Measurements from ENCODE around the gene CACNG7. TPM values are rescaled to one million over a fixed set of nuclear protein-coding genes. Genes with fewer than 3 reads are reported as not detected.

The CACNG7 gene
- total and polyA plus RNA-seq, 2 donors from 2014 or later: not detected

DNA sequence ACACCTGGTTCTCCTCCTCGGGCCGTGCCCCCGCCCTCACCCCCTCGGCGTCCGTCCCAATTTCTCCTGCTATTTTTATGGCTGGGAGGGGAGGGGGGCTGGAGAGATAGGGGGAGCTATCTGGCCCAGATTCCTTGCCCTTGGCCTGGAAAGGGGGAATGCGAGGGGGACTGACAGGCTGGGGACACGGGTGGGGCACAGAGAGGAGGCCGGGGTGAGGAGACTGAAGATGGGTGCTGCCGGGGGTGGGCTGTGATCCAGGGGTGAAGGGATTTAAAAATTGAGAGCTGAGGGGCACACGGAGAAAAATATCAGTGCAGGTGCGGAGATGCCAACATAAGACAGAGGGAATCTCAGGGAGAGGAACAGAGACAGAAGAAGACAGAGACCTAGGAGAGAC, 24.8 kb upstream of the CACNG7 start:
- intact Hi-C loops (cut with DNase I): no loop called here
- FAIRE-seq: no peak
- Histone ChIP-seq H3K4me3 (ENCODE audit: low read length in 3 of 3) (no peak overlapping the region), H3K9me3 (ENCODE audit: control insufficient read depth in 2 of 3, insufficient read depth in 1 of 3, low read length in 3 of 3) (no peaks in the 10 kb centered on the region), H3K27me3 (ENCODE audit: control insufficient read depth, insufficient read depth, low read length) (peaks cover 26% of the 10 kb centered on the region), H3K36me3 (ENCODE audit: control insufficient read depth in 2 of 3, insufficient read depth in 3 of 3, low read length in 3 of 3) (no peaks in the 10 kb centered on the region), H3K27ac (ENCODE audit: low read depth in 2 of 2, low read length in 2 of 2) (no peak overlapping the region), H3K4me1 (ENCODE audit: control insufficient read depth in 2 of 3, insufficient read depth in 2 of 3, low read depth in 1 of 3, low read length in 3 of 3) (peaks cover 0 to 2% (median 0%) of the 10 kb centered on the region in 3 donors), H3K9ac (ENCODE audit: low read length in 3 of 3) (no peak overlapping the region)
- TF ChIP-seq, protein P1, sequence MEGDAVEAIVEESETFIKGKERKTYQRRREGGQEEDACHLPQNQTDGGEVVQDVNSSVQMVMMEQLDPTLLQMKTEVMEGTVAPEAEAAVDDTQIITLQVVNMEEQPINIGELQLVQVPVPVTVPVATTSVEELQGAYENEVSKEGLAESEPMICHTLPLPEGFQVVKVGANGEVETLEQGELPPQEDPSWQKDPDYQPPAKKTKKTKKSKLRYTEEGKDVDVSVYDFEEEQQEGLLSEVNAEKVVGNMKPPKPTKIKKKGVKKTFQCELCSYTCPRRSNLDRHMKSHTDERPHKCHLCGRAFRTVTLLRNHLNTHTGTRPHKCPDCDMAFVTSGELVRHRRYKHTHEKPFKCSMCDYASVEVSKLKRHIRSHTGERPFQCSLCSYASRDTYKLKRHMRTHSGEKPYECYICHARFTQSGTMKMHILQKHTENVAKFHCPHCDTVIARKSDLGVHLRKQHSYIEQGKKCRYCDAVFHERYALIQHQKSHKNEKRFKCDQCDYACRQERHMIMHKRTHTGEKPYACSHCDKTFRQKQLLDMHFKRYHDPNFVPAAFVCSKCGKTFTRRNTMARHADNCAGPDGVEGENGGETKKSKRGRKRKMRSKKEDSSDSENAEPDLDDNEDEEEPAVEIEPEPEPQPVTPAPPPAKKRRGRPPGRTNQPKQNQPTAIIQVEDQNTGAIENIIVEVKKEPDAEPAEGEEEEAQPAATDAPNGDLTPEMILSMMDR (IDR thresholded peaks at IDR 0.05; ENCODE audit: borderline replicate concordance, extremely low read depth, insufficient read depth): no peak
- no peak for DNase-seq

DNA sequence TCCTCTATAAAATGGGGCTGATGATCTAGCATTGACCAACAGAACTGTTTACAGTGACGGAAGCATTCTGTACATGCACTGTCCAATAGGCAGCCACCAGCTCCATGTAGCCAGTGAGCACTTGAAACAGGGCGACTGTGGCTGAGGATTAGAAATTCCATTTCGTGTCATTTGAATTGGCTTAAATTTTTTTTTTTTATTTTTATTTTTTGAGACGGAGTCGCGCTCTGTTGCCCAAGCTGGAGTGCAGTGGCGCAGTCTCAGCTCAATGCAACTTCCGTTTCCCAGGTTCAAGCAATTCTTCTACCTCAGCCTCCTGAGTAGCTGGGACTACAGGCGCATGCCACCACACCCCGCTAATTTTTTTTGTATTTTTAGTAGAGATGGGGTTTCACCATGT, 24.0 kb upstream of the CACNG7 start:
- intact Hi-C loops (cut with DNase I): no loop called here
- peaks cover 23% of the 10 kb centered on the region for H3K27me3 ChIP-seq (ENCODE audit: control insufficient read depth, insufficient read depth, low read length)
- FAIRE-seq: no peak

DNA sequence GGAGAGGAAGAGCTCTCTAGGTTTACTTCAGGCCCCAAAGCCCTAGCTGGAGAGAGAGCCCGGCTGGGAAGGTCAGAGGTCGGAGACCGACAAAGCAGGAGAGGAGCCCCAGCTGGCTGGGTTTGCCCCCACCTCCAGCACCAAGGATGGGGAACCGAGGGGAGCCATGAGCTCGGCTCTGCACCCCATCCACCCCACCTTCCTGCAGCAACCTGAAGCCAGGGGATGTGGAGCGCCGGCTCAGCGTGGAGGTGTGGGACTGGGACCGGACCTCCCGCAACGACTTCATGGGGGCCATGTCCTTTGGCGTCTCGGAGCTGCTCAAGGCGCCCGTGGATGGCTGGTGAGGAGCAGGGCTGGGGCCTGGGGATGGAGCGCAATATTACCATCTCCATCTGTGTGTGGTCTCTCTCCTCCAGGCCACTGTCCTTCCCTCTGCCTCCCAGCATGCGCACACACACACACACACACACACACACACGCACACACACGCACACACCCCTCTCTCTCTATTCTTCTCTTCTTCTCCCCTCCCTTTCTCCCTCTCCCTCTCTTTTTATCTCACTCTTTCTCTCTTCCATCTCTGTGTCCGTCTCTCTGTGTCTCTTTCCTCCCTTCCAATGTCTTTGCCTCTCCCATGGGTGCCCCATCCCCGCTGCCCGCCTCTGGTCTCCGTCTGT, 16.6 kb upstream of the CACNG7 start:
- Histone ChIP-seq H3K4me3 (ENCODE audit: low read length in 3 of 3) (no peak overlapping the region), H3K36me3 (ENCODE audit: control insufficient read depth in 2 of 3, insufficient read depth in 3 of 3, low read length in 3 of 3) (no peaks in the 10 kb centered on the region), H3K27me3 (ENCODE audit: control insufficient read depth, insufficient read depth, low read length) (no peaks in the 10 kb centered on the region), H3K9ac (ENCODE audit: low read length in 3 of 3) (no peak overlapping the region), H3K27ac (ENCODE audit: low read depth in 2 of 2, low read length in 2 of 2) (no peak overlapping the region), H3K9me3 (ENCODE audit: control insufficient read depth in 2 of 3, insufficient read depth in 1 of 3, low read length in 3 of 3) (no peaks in the 10 kb centered on the region), H3K4me1 (ENCODE audit: control insufficient read depth in 2 of 3, insufficient read depth in 2 of 3, low read depth in 1 of 3, low read length in 3 of 3) (no peaks in the 10 kb centered on the region)
- intact Hi-C loops (cut with DNase I): no loop called here
- DNase-seq: no peak
- no peak for FAIRE-seq
- TF ChIP-seq, protein P1 (IDR thresholded peaks at IDR 0.05; ENCODE audit: borderline replicate concordance, extremely low read depth, insufficient read depth): no peak

More for the DNA sequence above, 24.0 kb upstream of the CACNG7 start:
- no peak for DNase-seq
- Histone ChIP-seq H3K27ac (ENCODE audit: low read depth in 2 of 2, low read length in 2 of 2) (no peak overlapping the region), H3K9me3 (ENCODE audit: control insufficient read depth in 2 of 3, insufficient read depth in 1 of 3, low read length in 3 of 3) (no peaks in the 10 kb centered on the region), H3K4me3 (ENCODE audit: low read length in 3 of 3) (no peak overlapping the region), H3K4me1 (ENCODE audit: control insufficient read depth in 2 of 3, insufficient read depth in 2 of 3, low read depth in 1 of 3, low read length in 3 of 3) (peaks cover 0 to 2% (median 0%) of the 10 kb centered on the region in 3 donors), H3K36me3 (ENCODE audit: control insufficient read depth in 2 of 3, insufficient read depth in 3 of 3, low read length in 3 of 3) (no peaks in the 10 kb centered on the region), H3K9ac (ENCODE audit: low read length in 3 of 3) (no peak overlapping the region)
- TF ChIP-seq, protein P1 (IDR thresholded peaks at IDR 0.05; ENCODE audit: borderline replicate concordance, extremely low read depth, insufficient read depth): no peak

- Histone ChIP-seq H3K27ac (ENCODE audit: low read depth in 2 of 2, low read length in 2 of 2) (no peak overlapping the region), H3K4me3 (ENCODE audit: low read length in 3 of 3) (no peak overlapping the region), H3K27me3 (ENCODE audit: control insufficient read depth, insufficient read depth, low read length) (no peaks in the 10 kb centered on the region), H3K9ac (ENCODE audit: low read length in 3 of 3) (no peak overlapping the region), H3K4me1 (ENCODE audit: control insufficient read depth in 2 of 3, insufficient read depth in 2 of 3, low read depth in 1 of 3, low read length in 3 of 3) (no peaks in the 10 kb centered on the region), H3K9me3 (ENCODE audit: control insufficient read depth in 2 of 3, insufficient read depth in 1 of 3, low read length in 3 of 3) (no peaks in the 10 kb centered on the region), H3K36me3 (ENCODE audit: control insufficient read depth in 2 of 3, insufficient read depth in 3 of 3, low read length in 3 of 3) (no peaks in the 10 kb centered on the region)
- intact Hi-C loops (cut with DNase I): no loop called here
- FAIRE-seq: no peak
- no peak for DNase-seq
- TF ChIP-seq, protein P1 (IDR thresholded peaks at IDR 0.05; ENCODE audit: borderline replicate concordance, extremely low read depth, insufficient read depth): no peak
Observed at GRCh38 chr19:53892981-53893325, 16.1 kb upstream of the CACNG7 start.
